GM19240 (cell line): ENCODE data around the gene HIVEP2.

Experiments
- DNase-seq: peaks from one replicate; pipeline ENCODE4 v3.0.0; 2011; ENCODE audit warnings: low spot score; ENCODE audit not compliant: insufficient read length

The HIVEP2 gene

GRCh38 chr6:142925575-142926110 is 19.3 kb downstream of the HIVEP2 start:
- no peak for DNase-seq

GRCh38 chr6:142918339-142919042 is 26.5 kb downstream of the HIVEP2 start:
- no peak for DNase-seq

- DNase-seq: no peak
Observed at GRCh38 chr6:142916881-142917280, 28.1 kb downstream of the HIVEP2 start.

GRCh38 chr6:142914937-142915697 is 29.9 kb downstream of the HIVEP2 start:
- no peak for DNase-seq

GRCh38 chr6:142914369-142914768 is 30.6 kb downstream of the HIVEP2 start:
- DNase-seq: no peak

GRCh38 chr6:142913511-142914047 is 31.4 kb downstream of the HIVEP2 start:
- peak; percentile 68 for DNase-seq

- DNase-seq: no peak
Observed at GRCh38 chr6:142913036-142913510, 31.9 kb downstream of the HIVEP2 start.

- DNase-seq: no peak
Observed at GRCh38 chr6:142912125-142912524, 32.9 kb downstream of the HIVEP2 start.

GRCh38 chr6:142911430-142911829 is 33.5 kb downstream of the HIVEP2 start:
- DNase-seq: no peak

- no peak for DNase-seq
Observed at GRCh38 chr6:142909686-142910085, 35.3 kb downstream of the HIVEP2 start.

- DNase-seq: no peak
Observed at GRCh38 chr6:142908235-142908634, 36.7 kb downstream of the HIVEP2 start.

- no peak for DNase-seq
Observed at GRCh38 chr6:142907544-142907943, 37.4 kb downstream of the HIVEP2 start.

GRCh38 chr6:142906945-142907470 is 38.0 kb downstream of the HIVEP2 start:
- no peak for DNase-seq

GRCh38 chr6:142903812-142904211 is 41.2 kb downstream of the HIVEP2 start:
- DNase-seq: no peak

GRCh38 chr6:142902636-142903053 is 42.3 kb downstream of the HIVEP2 start:
- no peak for DNase-seq

GRCh38 chr6:142901611-142902010 is 43.4 kb downstream of the HIVEP2 start:
- DNase-seq: no peak

- DNase-seq: no peak
Observed at GRCh38 chr6:142900227-142900971, 44.6 kb downstream of the HIVEP2 start.

GRCh38 chr6:142898927-142899895 is 45.8 kb downstream of the HIVEP2 start:
- DNase-seq: no peak

- DNase-seq: no peak
Observed at GRCh38 chr6:142897659-142898058, 47.3 kb downstream of the HIVEP2 start.

GRCh38 chr6:142896732-142897131 is 48.2 kb downstream of the HIVEP2 start:
- DNase-seq: no peak
